ENCODE data around the gene KRT17.

The KRT17 gene

GRCh38 chr17:41660221-41660711 lies 35.9 kb upstream of the KRT17 start:
- no peaks in the 10 kb centered on the region for H3K27me3 ChIP-seq (ENCODE audit: insufficient read depth, low read length)
- H3K36me3 ChIP-seq (ENCODE audit: insufficient read depth, low read length) = no peaks in the 10 kb centered on the region
- no peaks in the 10 kb centered on the region for H3K4me1 ChIP-seq (ENCODE audit: control insufficient read depth, insufficient read depth, low read length, unreplicated experiment)
- H3K27ac ChIP-seq (ENCODE audit: low read depth, low read length) = no peak overlapping the region
- H3K4me3 ChIP-seq (ENCODE audit: low read depth, low read length) = no peak overlapping the region
- no peaks in the 10 kb centered on the region for H3K79me2 ChIP-seq (ENCODE audit: control insufficient read depth, insufficient read depth, low read length, unreplicated experiment)
- no peak overlapping the region for H2AFZ ChIP-seq (ENCODE audit: low read length, unreplicated experiment)

- Histone ChIP-seq H3K4me1 (ENCODE audit: control insufficient read depth, insufficient read depth, low read length, unreplicated experiment) (no peaks in the 10 kb centered on the region), H2AFZ (ENCODE audit: low read length, unreplicated experiment) (no peak overlapping the region), H3K79me2 (ENCODE audit: control insufficient read depth, insufficient read depth, low read length, unreplicated experiment) (no peaks in the 10 kb centered on the region), H3K27me3 (ENCODE audit: insufficient read depth, low read length) (no peaks in the 10 kb centered on the region), H3K27ac (ENCODE audit: low read depth, low read length) (no peak overlapping the region), H3K4me3 (ENCODE audit: low read depth, low read length) (no peak overlapping the region), H3K36me3 (ENCODE audit: insufficient read depth, low read length) (no peaks in the 10 kb centered on the region)
Observed at GRCh38 chr17:41659427-41660212, 35.2 kb upstream of the KRT17 start.

GRCh38 chr17:41658846-41659245 lies 34.5 kb upstream of the KRT17 start:
- H3K4me3 ChIP-seq (ENCODE audit: low read depth, low read length) = no peak overlapping the region

GRCh38 chr17:41657936-41658335 lies 33.6 kb upstream of the KRT17 start:
- Histone ChIP-seq H3K27ac (ENCODE audit: low read depth, low read length) (no peak overlapping the region), H2AFZ (ENCODE audit: low read length, unreplicated experiment) (no peak overlapping the region), H3K27me3 (ENCODE audit: insufficient read depth, low read length) (no peaks in the 10 kb centered on the region), H3K4me3 (ENCODE audit: low read depth, low read length) (no peak overlapping the region), H3K79me2 (ENCODE audit: control insufficient read depth, insufficient read depth, low read length, unreplicated experiment) (no peaks in the 10 kb centered on the region), H3K4me1 (ENCODE audit: control insufficient read depth, insufficient read depth, low read length, unreplicated experiment) (no peaks in the 10 kb centered on the region), H3K36me3 (ENCODE audit: insufficient read depth, low read length) (no peaks in the 10 kb centered on the region)

More at GRCh38 chr17:41658846-41659245, 34.5 kb upstream of the KRT17 start:
- Histone ChIP-seq H3K27me3 (ENCODE audit: insufficient read depth, low read length) (no peaks in the 10 kb centered on the region), H3K4me1 (ENCODE audit: control insufficient read depth, insufficient read depth, low read length, unreplicated experiment) (no peaks in the 10 kb centered on the region), H3K36me3 (ENCODE audit: insufficient read depth, low read length) (no peaks in the 10 kb centered on the region), H3K79me2 (ENCODE audit: control insufficient read depth, insufficient read depth, low read length, unreplicated experiment) (no peaks in the 10 kb centered on the region), H2AFZ (ENCODE audit: low read length, unreplicated experiment) (no peak overlapping the region), H3K27ac (ENCODE audit: low read depth, low read length) (no peak overlapping the region)

GRCh38 chr17:41657176-41657754 lies 32.9 kb upstream of the KRT17 start:
- H3K36me3 ChIP-seq (ENCODE audit: insufficient read depth, low read length) = no peaks in the 10 kb centered on the region
- H3K27me3 ChIP-seq (ENCODE audit: insufficient read depth, low read length) = no peaks in the 10 kb centered on the region
- no peaks in the 10 kb centered on the region for H3K4me1 ChIP-seq (ENCODE audit: control insufficient read depth, insufficient read depth, low read length, unreplicated experiment)
- H3K27ac ChIP-seq (ENCODE audit: low read depth, low read length) = no peak overlapping the region
- no peak overlapping the region for H3K4me3 ChIP-seq (ENCODE audit: low read depth, low read length)
- no peaks in the 10 kb centered on the region for H3K79me2 ChIP-seq (ENCODE audit: control insufficient read depth, insufficient read depth, low read length, unreplicated experiment)
- H2AFZ ChIP-seq (ENCODE audit: low read length, unreplicated experiment) = no peak overlapping the region

- Histone ChIP-seq H3K36me3 (ENCODE audit: insufficient read depth, low read length) (no peaks in the 10 kb centered on the region), H3K4me3 (ENCODE audit: low read depth, low read length) (no peak overlapping the region), H3K79me2 (ENCODE audit: control insufficient read depth, insufficient read depth, low read length, unreplicated experiment) (no peaks in the 10 kb centered on the region), H3K27ac (ENCODE audit: low read depth, low read length) (no peak overlapping the region), H3K27me3 (ENCODE audit: insufficient read depth, low read length) (no peaks in the 10 kb centered on the region), H3K4me1 (ENCODE audit: control insufficient read depth, insufficient read depth, low read length, unreplicated experiment) (no peaks in the 10 kb centered on the region), H2AFZ (ENCODE audit: low read length, unreplicated experiment) (no peak overlapping the region)
Observed at GRCh38 chr17:41656249-41657023, 32.1 kb upstream of the KRT17 start.

- Histone ChIP-seq H2AFZ (ENCODE audit: low read length, unreplicated experiment) (no peak overlapping the region), H3K4me1 (ENCODE audit: control insufficient read depth, insufficient read depth, low read length, unreplicated experiment) (no peaks in the 10 kb centered on the region), H3K27me3 (ENCODE audit: insufficient read depth, low read length) (no peaks in the 10 kb centered on the region), H3K79me2 (ENCODE audit: control insufficient read depth, insufficient read depth, low read length, unreplicated experiment) (no peaks in the 10 kb centered on the region), H3K36me3 (ENCODE audit: insufficient read depth, low read length) (no peaks in the 10 kb centered on the region), H3K4me3 (ENCODE audit: low read depth, low read length) (no peak overlapping the region), H3K27ac (ENCODE audit: low read depth, low read length) (no peak overlapping the region)
Observed at GRCh38 chr17:41655611-41656111, 31.3 kb upstream of the KRT17 start.

- H3K4me1 ChIP-seq (ENCODE audit: control insufficient read depth, insufficient read depth, low read length, unreplicated experiment) = no peaks in the 10 kb centered on the region
- H3K79me2 ChIP-seq (ENCODE audit: control insufficient read depth, insufficient read depth, low read length, unreplicated experiment) = no peaks in the 10 kb centered on the region
- H2AFZ ChIP-seq (ENCODE audit: low read length, unreplicated experiment) = no peak overlapping the region
- no peak overlapping the region for H3K4me3 ChIP-seq (ENCODE audit: low read depth, low read length)
- no peaks in the 10 kb centered on the region for H3K36me3 ChIP-seq (ENCODE audit: insufficient read depth, low read length)
- no peak overlapping the region for H3K27ac ChIP-seq (ENCODE audit: low read depth, low read length)
- no peaks in the 10 kb centered on the region for H3K27me3 ChIP-seq (ENCODE audit: insufficient read depth, low read length)
Observed at GRCh38 chr17:41654678-41655607, 30.6 kb upstream of the KRT17 start.

GRCh38 chr17:41653892-41654677 lies 29.7 kb upstream of the KRT17 start:
- H2AFZ ChIP-seq (ENCODE audit: low read length, unreplicated experiment) = no peak overlapping the region
- no peak overlapping the region for H3K4me3 ChIP-seq (ENCODE audit: low read depth, low read length)
- H3K79me2 ChIP-seq (ENCODE audit: control insufficient read depth, insufficient read depth, low read length, unreplicated experiment) = no peaks in the 10 kb centered on the region
- no peaks in the 10 kb centered on the region for H3K4me1 ChIP-seq (ENCODE audit: control insufficient read depth, insufficient read depth, low read length, unreplicated experiment)
- H3K27ac ChIP-seq (ENCODE audit: low read depth, low read length) = no peak overlapping the region
- no peaks in the 10 kb centered on the region for H3K27me3 ChIP-seq (ENCODE audit: insufficient read depth, low read length)
- no peaks in the 10 kb centered on the region for H3K36me3 ChIP-seq (ENCODE audit: insufficient read depth, low read length)
